Memory B cell (primary cell): Measurements from ENCODE around the gene CDH11.

Experiments
- ATAC-seq: fragments of 150-1000 bp; cut with Tn5 transposase; 2 replicates; pipeline ENCODE4 v1.10.0; 2021; ENCODE audit warnings: low read depth, mild to moderate bottlenecking, moderate library complexity
- DNase-seq, 2 donors: peaks; one replicate each; pipeline ENCODE4 v3.0.0; 2022; ENCODE audit warnings: low spot score in 2 of 2
- H3K27ac Mint-ChIP-seq: one replicate; pipeline ENCODE4 v1.8.0; 2022; ENCODE audit warnings: mild to moderate bottlenecking, moderate library complexity, mixed read lengths
- H3K27me3 Mint-ChIP-seq: one replicate; pipeline ENCODE4 v1.8.0; 2022; ENCODE audit warnings: mixed read lengths
- H3K36me3 Mint-ChIP-seq: one replicate; pipeline ENCODE4 v1.8.0; 2022; ENCODE audit warnings: mild to moderate bottlenecking, mixed read lengths
- H3K4me1 Mint-ChIP-seq: one replicate; pipeline ENCODE4 v1.8.0; 2022; ENCODE audit warnings: mixed read lengths
- H3K4me3 Mint-ChIP-seq: one replicate; pipeline ENCODE4 v1.8.0; 2022; ENCODE audit warnings: mild to moderate bottlenecking, moderate library complexity, mixed read lengths
- H3K9me3 Mint-ChIP-seq: one replicate; pipeline ENCODE4 v1.8.0; 2022; ENCODE audit warnings: mixed read lengths

The CDH11 gene

GRCh38 chr16:64982581-64982980 lies 139.3 kb downstream of the CDH11 start:
- no peaks in the 10 kb centered on the region for H3K27me3 Mint-ChIP-seq
- no peak overlapping the region for H3K4me3 Mint-ChIP-seq
- no peaks in the 10 kb centered on the region for H3K4me1 Mint-ChIP-seq
- ATAC-seq (no peak), DNase-seq (no peak)
- H3K9me3 Mint-ChIP-seq: peaks cover 6% of the 10 kb centered on the region
- H3K27ac Mint-ChIP-seq: no peak overlapping the region
- H3K36me3 Mint-ChIP-seq: no peaks in the 10 kb centered on the region

DNA sequence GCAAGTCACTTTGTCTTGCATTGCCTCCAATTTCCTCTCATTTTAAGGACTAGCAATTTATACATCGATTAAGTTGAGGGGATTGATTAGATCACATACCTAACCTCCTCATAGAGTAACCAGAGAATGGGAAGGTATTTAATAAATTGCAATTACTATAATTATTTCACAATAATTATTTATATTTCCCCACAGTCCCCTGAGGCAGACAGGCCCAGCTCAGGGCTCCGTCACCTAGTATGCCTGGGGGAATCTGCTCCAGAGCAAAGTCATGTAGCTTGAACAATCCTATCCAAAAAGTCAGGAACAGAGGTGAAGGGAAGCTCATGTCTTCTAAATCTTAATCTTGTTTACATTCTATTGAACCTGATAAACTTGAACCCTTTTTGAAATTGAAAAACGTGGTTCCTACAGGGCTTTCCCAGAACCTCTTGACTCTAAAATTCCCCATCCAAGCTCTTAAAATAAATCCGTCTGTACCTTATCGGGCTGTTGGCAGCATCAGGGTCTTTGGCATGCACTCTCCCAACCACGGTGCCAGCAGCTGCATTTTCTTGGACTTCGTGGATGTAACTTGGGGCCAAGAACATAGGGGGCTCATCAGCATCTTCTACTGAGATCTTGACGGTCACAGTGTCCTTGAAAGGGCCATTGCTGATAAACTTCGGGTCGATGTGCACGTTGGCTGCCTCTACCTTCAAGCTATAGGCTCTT lies 140.1 kb downstream of the CDH11 start:
- H3K4me3 Mint-ChIP-seq: no peak overlapping the region
- H3K27ac Mint-ChIP-seq: no peak overlapping the region
- H3K36me3 Mint-ChIP-seq: no peaks in the 10 kb centered on the region
- no peaks in the 10 kb centered on the region for H3K27me3 Mint-ChIP-seq
- ATAC-seq (no peak), DNase-seq (no peak)
- no peaks in the 10 kb centered on the region for H3K4me1 Mint-ChIP-seq
- H3K9me3 Mint-ChIP-seq: peaks cover 6% of the 10 kb centered on the region

DNA sequence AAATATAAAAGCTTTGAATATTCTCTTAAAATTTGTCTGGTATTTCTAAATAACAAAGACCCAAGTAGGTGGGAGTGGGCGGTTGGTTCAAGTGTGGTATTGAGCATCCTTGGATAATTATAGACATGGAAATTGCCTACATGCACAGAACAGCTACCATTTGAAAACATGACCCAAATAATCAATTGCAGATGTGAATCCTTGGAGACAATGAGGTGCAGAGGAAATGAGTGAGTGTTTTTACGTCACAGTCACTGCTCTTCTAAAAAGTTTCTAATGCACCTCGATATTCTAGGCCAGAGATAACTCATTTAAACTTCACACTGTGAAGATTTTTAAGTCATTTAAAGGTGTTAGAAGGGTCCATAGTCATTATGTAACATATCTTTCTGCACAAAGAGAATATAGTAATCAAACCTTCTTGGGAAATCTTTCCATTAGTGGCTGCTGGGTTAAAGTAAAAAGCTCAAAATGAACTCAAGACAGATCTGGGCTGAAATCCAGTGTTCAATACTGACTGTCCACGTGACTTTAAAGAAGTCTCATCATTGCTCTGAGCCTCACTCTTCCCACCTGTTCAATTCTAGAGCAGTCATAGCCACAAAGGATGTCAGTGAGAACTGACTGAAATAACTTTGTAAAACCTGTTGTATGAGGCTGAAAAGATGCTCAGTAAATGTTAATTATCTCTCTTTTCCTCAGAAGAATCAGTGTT lies 144.5 kb downstream of the CDH11 start:
- ATAC-seq (no peak), DNase-seq (no peak)
- Mint-ChIP-seq H3K36me3 (no peaks in the 10 kb centered on the region), H3K27ac (no peak overlapping the region), H3K27me3 (no peaks in the 10 kb centered on the region), H3K4me1 (no peaks in the 10 kb centered on the region), H3K4me3 (no peak overlapping the region), H3K9me3 (peaks cover 8% of the 10 kb centered on the region)

- no peaks in the 10 kb centered on the region for H3K36me3 Mint-ChIP-seq
- no peak for DNase-seq
- no peaks in the 10 kb centered on the region for H3K4me1 Mint-ChIP-seq
- no peak for ATAC-seq
- no peak overlapping the region for H3K4me3 Mint-ChIP-seq
- H3K27ac Mint-ChIP-seq: no peak overlapping the region
- peaks cover 8% of the 10 kb centered on the region for H3K9me3 Mint-ChIP-seq
- no peaks in the 10 kb centered on the region for H3K27me3 Mint-ChIP-seq
Observed at GRCh38 chr16:64975821-64976220, 146.0 kb downstream of the CDH11 start.

DNA sequence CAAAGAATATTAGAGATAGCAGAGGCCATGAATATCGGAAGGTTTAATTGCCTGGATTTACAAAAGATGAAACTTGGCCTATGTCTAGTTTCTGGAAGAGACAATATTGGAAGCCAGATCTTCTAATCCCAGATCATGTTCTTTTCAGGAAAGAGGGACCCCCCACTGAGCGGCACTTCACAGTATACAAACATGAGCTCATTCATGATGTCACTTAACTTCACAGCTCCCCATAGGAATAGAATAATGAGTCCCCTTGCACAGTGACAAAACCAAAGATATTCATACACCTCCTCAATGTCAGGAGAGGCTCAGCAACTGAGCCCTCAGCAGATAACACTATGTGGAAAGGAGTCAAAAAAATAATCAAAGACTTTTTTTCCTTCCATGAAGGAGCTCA lies 147.5 kb downstream of the CDH11 start:
- Mint-ChIP-seq H3K4me3 (no peak overlapping the region), H3K9me3 (peaks cover 2% of the 10 kb centered on the region), H3K27ac (no peak overlapping the region)

DNA sequence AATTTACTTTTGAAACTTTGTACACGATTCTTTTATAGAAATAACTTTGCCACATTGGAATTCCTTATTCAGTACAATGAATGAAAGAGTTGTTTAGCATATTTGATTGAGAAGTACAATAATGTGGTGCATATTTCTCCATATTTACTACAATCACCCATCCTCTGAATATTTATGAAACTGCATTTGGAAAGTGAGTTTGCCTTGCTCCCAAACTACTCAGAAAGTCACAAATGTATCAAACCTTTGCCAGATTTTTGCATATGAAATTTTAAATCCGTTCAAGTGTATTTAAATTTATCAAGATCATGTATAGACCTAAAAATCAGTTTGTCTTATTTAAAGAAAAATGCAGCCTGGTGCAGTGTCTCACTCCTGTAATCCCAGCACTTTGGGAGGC lies 148.7 kb downstream of the CDH11 start:
- Mint-ChIP-seq H3K27me3 (no peaks in the 10 kb centered on the region), H3K27ac (no peak overlapping the region), H3K4me3 (no peak overlapping the region), H3K36me3 (no peaks in the 10 kb centered on the region), H3K9me3 (peaks cover 2% of the 10 kb centered on the region), H3K4me1 (no peaks in the 10 kb centered on the region)
- DNase-seq: no peak
- no peak for ATAC-seq

More for the DNA sequence above, 147.5 kb downstream of the CDH11 start:
- Mint-ChIP-seq H3K36me3 (no peaks in the 10 kb centered on the region), H3K27me3 (no peaks in the 10 kb centered on the region), H3K4me1 (no peaks in the 10 kb centered on the region)
- no peak for ATAC-seq
- DNase-seq: no peak

GRCh38 chr16:64971171-64971570 lies 150.7 kb downstream of the CDH11 start:
- no peaks in the 10 kb centered on the region for H3K4me1 Mint-ChIP-seq
- H3K4me3 Mint-ChIP-seq: no peak overlapping the region
- H3K9me3 Mint-ChIP-seq: peaks cover 2% of the 10 kb centered on the region
- DNase-seq (no peak), ATAC-seq (no peak)
- H3K27me3 Mint-ChIP-seq: no peaks in the 10 kb centered on the region
- H3K36me3 Mint-ChIP-seq: no peaks in the 10 kb centered on the region
- no peak overlapping the region for H3K27ac Mint-ChIP-seq

DNA sequence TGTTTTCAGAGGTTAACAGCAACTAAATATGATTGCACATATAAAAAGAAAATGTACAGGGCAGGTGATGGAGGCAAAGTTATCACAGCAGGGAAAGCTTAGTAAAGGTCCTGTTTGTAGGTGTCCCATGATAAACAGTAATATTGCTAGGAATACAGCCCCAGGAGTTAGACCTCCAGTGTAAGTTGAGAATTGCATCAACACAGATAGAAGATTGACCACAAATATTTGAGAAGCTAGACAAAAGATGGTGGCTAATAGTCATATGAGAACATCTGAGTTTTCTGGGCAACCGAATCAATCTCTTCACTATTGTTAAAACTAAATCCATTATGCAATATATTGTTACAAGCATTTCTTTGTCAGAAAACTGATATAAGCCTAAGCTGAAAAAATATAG lies 152.6 kb downstream of the CDH11 start:
- Mint-ChIP-seq H3K4me1 (no peaks in the 10 kb centered on the region), H3K27ac (no peak overlapping the region), H3K36me3 (no peaks in the 10 kb centered on the region), H3K27me3 (no peaks in the 10 kb centered on the region), H3K4me3 (no peak overlapping the region), H3K9me3 (no peaks in the 10 kb centered on the region)
- DNase-seq (no peak), ATAC-seq (no peak)

DNA sequence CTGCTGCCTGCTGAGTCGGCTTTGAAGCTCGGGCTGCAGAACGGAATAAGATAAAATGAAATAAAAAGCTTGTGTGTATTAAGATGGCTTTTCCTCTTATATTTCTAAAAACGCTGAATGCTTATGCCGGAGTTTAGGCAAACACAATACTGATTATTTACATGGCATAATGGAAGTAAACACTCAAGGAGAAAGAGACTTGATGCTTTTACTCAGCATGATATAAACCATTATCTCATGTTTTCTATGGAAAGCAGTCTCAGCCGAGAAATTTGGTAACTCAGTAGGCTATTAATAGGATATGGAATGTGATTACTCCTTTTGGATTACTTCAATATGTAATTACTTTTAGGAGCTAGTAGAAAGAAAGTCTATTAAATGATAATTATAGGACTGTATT lies 153.3 kb downstream of the CDH11 start:
- Mint-ChIP-seq H3K9me3 (peaks cover 2% of the 10 kb centered on the region), H3K4me1 (no peaks in the 10 kb centered on the region), H3K27ac (no peak overlapping the region), H3K4me3 (no peak overlapping the region), H3K27me3 (no peaks in the 10 kb centered on the region), H3K36me3 (no peaks in the 10 kb centered on the region)
- ATAC-seq (no peak), DNase-seq (no peak)

DNA sequence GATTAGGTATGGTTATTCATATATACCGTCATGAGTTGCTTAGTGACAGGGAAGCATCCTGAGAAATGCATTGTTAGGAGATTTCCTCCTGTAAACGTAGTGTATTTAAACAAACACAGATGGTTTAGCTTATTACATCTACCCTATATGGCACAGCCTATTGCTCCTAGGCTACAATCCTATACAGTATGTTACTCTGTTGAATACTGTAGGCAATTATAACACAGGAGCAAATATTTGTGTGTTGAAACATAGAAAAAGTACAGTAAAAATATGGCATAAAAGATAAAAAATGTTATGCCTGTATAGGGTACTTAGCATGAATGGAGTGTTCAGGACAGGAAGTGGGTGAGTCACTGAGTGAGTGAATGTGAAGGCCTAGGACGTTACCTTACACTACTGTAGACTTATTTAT lies 157.7 kb downstream of the CDH11 start:
- Mint-ChIP-seq H3K4me1 (no peaks in the 10 kb centered on the region), H3K27me3 (no peaks in the 10 kb centered on the region), H3K4me3 (no peak overlapping the region), H3K9me3 (peaks cover 5% of the 10 kb centered on the region), H3K36me3 (no peaks in the 10 kb centered on the region), H3K27ac (no peak overlapping the region)
- no peak for DNase-seq
- no peak for ATAC-seq

GRCh38 chr16:64962786-64963185 lies 159.1 kb downstream of the CDH11 start:
- H3K27ac Mint-ChIP-seq: no peak overlapping the region
- DNase-seq (no peak), ATAC-seq (no peak)
- no peaks in the 10 kb centered on the region for H3K36me3 Mint-ChIP-seq
- no peak overlapping the region for H3K4me3 Mint-ChIP-seq
- no peaks in the 10 kb centered on the region for H3K4me1 Mint-ChIP-seq
- H3K27me3 Mint-ChIP-seq: no peaks in the 10 kb centered on the region
- peaks cover 8% of the 10 kb centered on the region for H3K9me3 Mint-ChIP-seq

DNA sequence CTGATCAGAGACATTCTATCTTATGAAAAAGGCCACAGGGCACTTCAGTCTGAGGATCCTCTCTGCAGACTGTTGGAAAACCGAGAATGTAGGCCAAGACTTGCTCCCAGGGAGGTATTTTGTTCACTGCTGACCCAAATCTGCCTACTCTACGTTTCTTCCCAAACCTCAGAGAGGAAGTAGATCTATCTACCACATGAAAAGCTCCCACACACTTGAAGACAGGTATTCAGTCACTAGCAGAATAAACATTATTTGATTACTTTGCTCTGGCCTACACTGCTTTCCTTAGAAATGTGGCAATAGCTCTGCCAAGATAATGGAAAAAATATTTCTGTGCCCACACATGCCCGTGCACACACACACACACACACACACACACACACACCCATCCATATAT lies 164.6 kb downstream of the CDH11 start:
- H3K4me1 Mint-ChIP-seq: no peaks in the 10 kb centered on the region
- peaks cover 3% of the 10 kb centered on the region for H3K9me3 Mint-ChIP-seq
- H3K36me3 Mint-ChIP-seq: no peaks in the 10 kb centered on the region
- no peak overlapping the region for H3K27ac Mint-ChIP-seq
- no peaks in the 10 kb centered on the region for H3K27me3 Mint-ChIP-seq
- ATAC-seq (no peak), DNase-seq (no peak)
- H3K4me3 Mint-ChIP-seq: no peak overlapping the region

GRCh38 chr16:64952177-64952576 lies 169.7 kb downstream of the CDH11 start:
- Mint-ChIP-seq H3K36me3 (no peaks in the 10 kb centered on the region), H3K4me1 (no peaks in the 10 kb centered on the region), H3K9me3 (peaks cover 4% of the 10 kb centered on the region), H3K27ac (no peak overlapping the region), H3K4me3 (no peak overlapping the region), H3K27me3 (no peaks in the 10 kb centered on the region)
- DNase-seq (no peak), ATAC-seq (no peak)

GRCh38 chr16:64951193-64951592 lies 170.7 kb downstream of the CDH11 start:
- H3K36me3 Mint-ChIP-seq: no peaks in the 10 kb centered on the region
- H3K9me3 Mint-ChIP-seq: peaks cover 4% of the 10 kb centered on the region

GRCh38 chr16:64950731-64951130 lies 171.1 kb downstream of the CDH11 start:
- DNase-seq: no peak
- no peak overlapping the region for H3K27ac Mint-ChIP-seq
- H3K4me3 Mint-ChIP-seq: no peak overlapping the region
- H3K9me3 Mint-ChIP-seq: peaks cover 4% of the 10 kb centered on the region
- ATAC-seq: no peak
- no peaks in the 10 kb centered on the region for H3K4me1 Mint-ChIP-seq
- no peaks in the 10 kb centered on the region for H3K27me3 Mint-ChIP-seq
- H3K36me3 Mint-ChIP-seq: no peaks in the 10 kb centered on the region

More at GRCh38 chr16:64951193-64951592, 170.7 kb downstream of the CDH11 start:
- no peak overlapping the region for H3K4me3 Mint-ChIP-seq
- no peaks in the 10 kb centered on the region for H3K4me1 Mint-ChIP-seq
- DNase-seq: no peak
- no peaks in the 10 kb centered on the region for H3K27me3 Mint-ChIP-seq
- ATAC-seq: no peak
- H3K27ac Mint-ChIP-seq: no peak overlapping the region
